Kidney epithelial cell (primary cell): Measurements from ENCODE around the gene ZNF280D. TPM values are rescaled to one million over a fixed set of nuclear protein-coding genes. Genes with fewer than 3 reads are reported as not detected.

Experiments used
- DNase-seq: peaks from one replicate; pipeline ENCODE4 v3.0.0-alpha.2; 2010; ENCODE audit warnings: low read depth
- H3K27me3 ChIP-seq: 2 replicates; pipeline ENCODE4 v1.6.0; 2011; ENCODE audit warnings: low read length; ENCODE audit not compliant: control insufficient read depth, insufficient read depth
- H3K36me3 ChIP-seq: 2 replicates; pipeline ENCODE4 v1.5.1; 2011; ENCODE audit warnings: low read length; ENCODE audit not compliant: control insufficient read depth, insufficient read depth
- H3K4me3 ChIP-seq: 2 replicates; pipeline ENCODE4 v1.5.1; 2011; ENCODE audit warnings: low read depth, mild to moderate bottlenecking, control low read depth, low read length
- CTCF ChIP-seq: IDR thresholded peaks from 2 replicates; pipeline ENCODE4 v1.5.1; 2011; ENCODE audit warnings: mild to moderate bottlenecking, moderate library complexity, low read length, control low read depth, inconsistent platforms; ENCODE audit not compliant: insufficient read depth, poor library complexity, severe bottlenecking
- total RNA-seq: library from RNA; depleted of rRNA; stranded (reverse); fragments of >200 nt; gene quantifications from 2 replicates; pipeline ENCODE4 v1.2.3, GENCODE V29; 2015

The ZNF280D gene
- total RNA-seq, 1 donor from 2014 or later: 13.3 TPM

GRCh38 chr15:56659197-56659596, 74.1 kb downstream of the ZNF280D start:
- Histone ChIP-seq H3K27me3 (no peaks in the 10 kb centered on the region), H3K36me3 (no peaks in the 10 kb centered on the region), H3K4me3 (no peak overlapping the region)
- DNase-seq: no peak
- TF ChIP-seq CTCF: no peak

- DNase-seq: no peak
- Histone ChIP-seq H3K4me3 (no peak overlapping the region), H3K27me3 (no peaks in the 10 kb centered on the region), H3K36me3 (no peaks in the 10 kb centered on the region)
- no peak for TF ChIP-seq CTCF
These were observed 78.7 kb downstream of the ZNF280D start for GRCh38 chr15:56654624-56655023.

- Histone ChIP-seq H3K36me3 (no peaks in the 10 kb centered on the region), H3K4me3 (no peak overlapping the region), H3K27me3 (no peaks in the 10 kb centered on the region)
- no peak for DNase-seq
- TF ChIP-seq CTCF: no peak
These were observed 79.1 kb downstream of the ZNF280D start for GRCh38 chr15:56654216-56654615.

GRCh38 chr15:56653787-56654186, 79.5 kb downstream of the ZNF280D start:
- no peak for TF ChIP-seq CTCF
- H3K36me3 ChIP-seq: no peaks in the 10 kb centered on the region
- H3K4me3 ChIP-seq: no peak overlapping the region
- no peaks in the 10 kb centered on the region for H3K27me3 ChIP-seq
- DNase-seq: no peak

GRCh38 chr15:56653107-56653506, 80.2 kb downstream of the ZNF280D start:
- no peaks in the 10 kb centered on the region for H3K36me3 ChIP-seq
- no peak overlapping the region for H3K4me3 ChIP-seq
- no peaks in the 10 kb centered on the region for H3K27me3 ChIP-seq
- no peak for DNase-seq
- TF ChIP-seq CTCF: no peak

- Histone ChIP-seq H3K4me3 (no peak overlapping the region), H3K36me3 (no peaks in the 10 kb centered on the region), H3K27me3 (no peaks in the 10 kb centered on the region)
- no peak for TF ChIP-seq CTCF
- no peak for DNase-seq
These were observed 85.0 kb downstream of the ZNF280D start for GRCh38 chr15:56648311-56648710.
